Astrocyte (in vitro differentiated cells and primary cell): ENCODE measurements around the gene PLD6. TPM values are rescaled to one million over a fixed set of nuclear protein-coding genes. Genes with fewer than 3 reads are reported as not detected.
"Not testable (repeated sequence)": the region's sequence is repeated elsewhere in the genome, so short reads cannot be mapped to it uniquely, and the experiment has no call there.

ENCODE experiments used
- DNase-seq: peaks from one replicate; pipeline ENCODE4 v3.0.0-alpha.2; 2010; ENCODE audit warnings: low read depth
- FAIRE-seq: peaks from 2 replicates; lab custom pipeline; 2011; peaks lifted over from hg19 to GRCh38; lab: Jason Lieb, UNC
- H2AFZ ChIP-seq: 2 replicates; pipeline ENCODE4 v1.6.0; 2012; ENCODE audit warnings: low read depth, low read length, inconsistent platforms
- H3K27ac ChIP-seq: 2 replicates; pipeline ENCODE4 v1.5.1; 2011; ENCODE audit warnings: low read depth, low read length, inconsistent platforms
- H3K27me3 ChIP-seq: 2 replicates; pipeline ENCODE4 v1.6.0; 2011; ENCODE audit warnings: low read length, inconsistent platforms; ENCODE audit not compliant: insufficient read depth
- H3K36me3 ChIP-seq: 2 replicates; pipeline ENCODE4 v1.5.1; 2011; ENCODE audit warnings: low read length, inconsistent platforms; ENCODE audit not compliant: insufficient read depth
- H3K4me1 ChIP-seq: 2 replicates; pipeline ENCODE4 v1.5.1; 2011; ENCODE audit warnings: low read length, inconsistent platforms; ENCODE audit not compliant: insufficient read depth
- H3K4me2 ChIP-seq: 2 replicates; pipeline ENCODE4 v1.6.0; 2012; ENCODE audit warnings: low read length, inconsistent platforms
- H3K4me3 ChIP-seq: 2 replicates; pipeline ENCODE4 v1.5.1; 2011; ENCODE audit warnings: low read depth, mild to moderate bottlenecking, low read length, inconsistent platforms; ENCODE audit not compliant: insufficient read depth
- H3K79me2 ChIP-seq: 2 replicates; pipeline ENCODE4 v1.6.0; 2012; ENCODE audit warnings: mild to moderate bottlenecking, low read length, inconsistent platforms; ENCODE audit not compliant: insufficient read depth
- H3K9ac ChIP-seq: 2 replicates; pipeline ENCODE4 v1.6.0; 2012; ENCODE audit warnings: mild to moderate bottlenecking, low read length, inconsistent platforms
- H3K9me3 ChIP-seq: 2 replicates; pipeline ENCODE4 v1.5.1; 2012; ENCODE audit warnings: low read depth, mild to moderate bottlenecking, low read length, inconsistent platforms; ENCODE audit not compliant: insufficient read depth
- H4K20me1 ChIP-seq: 2 replicates; pipeline ENCODE4 v1.6.0; 2012; ENCODE audit warnings: low read length, inconsistent platforms; ENCODE audit not compliant: insufficient read depth
- H3K27ac Mint-ChIP-seq: one replicate; pipeline ENCODE4 v1.8.0; 2021; ENCODE audit warnings: mild to moderate bottlenecking, mixed read lengths; ENCODE audit not compliant: unreplicated experiment
- H3K27me3 Mint-ChIP-seq: one replicate; pipeline ENCODE4 v1.8.0; 2021; ENCODE audit warnings: low read depth, mixed read lengths; ENCODE audit not compliant: unreplicated experiment
- H3K36me3 Mint-ChIP-seq: one replicate; pipeline ENCODE4 v1.8.0; 2021; ENCODE audit warnings: low read depth, mixed read lengths; ENCODE audit not compliant: unreplicated experiment
- H3K4me1 Mint-ChIP-seq: one replicate; pipeline ENCODE4 v1.8.0; 2021; ENCODE audit warnings: low read depth, mixed read lengths; ENCODE audit not compliant: unreplicated experiment
- H3K4me3 Mint-ChIP-seq: one replicate; pipeline ENCODE4 v1.8.0; 2021; ENCODE audit warnings: mild to moderate bottlenecking, moderate library complexity, mixed read lengths; ENCODE audit not compliant: unreplicated experiment
- H3K9me3 Mint-ChIP-seq: one replicate; pipeline ENCODE4 v1.8.0; 2021; ENCODE audit warnings: mild to moderate bottlenecking, mixed read lengths; ENCODE audit not compliant: unreplicated experiment
- EZH2 ChIP-seq: IDR thresholded peaks from 2 replicates; pipeline ENCODE4 v1.6.1; 2012; ENCODE audit warnings: mild to moderate bottlenecking, low read length, inconsistent platforms; ENCODE audit not compliant: insufficient read depth
- total RNA-seq: library from RNA; stranded (reverse); gene quantifications from 2 replicates; pipeline ENCODE4 v1.2.1, GENCODE V29; 2021
- TF ChIP-seq, protein P1 (sequence below): IDR thresholded peaks from 2 replicates; pipeline ENCODE4 v1.5.1; 2011; ENCODE audit warnings: low read depth, mild to moderate bottlenecking, inconsistent platforms, low read length, moderate library complexity; ENCODE audit not compliant: insufficient read depth

Gene PLD6
- total RNA-seq, 1 donor from 2014 or later: 0.64 TPM

DNA sequence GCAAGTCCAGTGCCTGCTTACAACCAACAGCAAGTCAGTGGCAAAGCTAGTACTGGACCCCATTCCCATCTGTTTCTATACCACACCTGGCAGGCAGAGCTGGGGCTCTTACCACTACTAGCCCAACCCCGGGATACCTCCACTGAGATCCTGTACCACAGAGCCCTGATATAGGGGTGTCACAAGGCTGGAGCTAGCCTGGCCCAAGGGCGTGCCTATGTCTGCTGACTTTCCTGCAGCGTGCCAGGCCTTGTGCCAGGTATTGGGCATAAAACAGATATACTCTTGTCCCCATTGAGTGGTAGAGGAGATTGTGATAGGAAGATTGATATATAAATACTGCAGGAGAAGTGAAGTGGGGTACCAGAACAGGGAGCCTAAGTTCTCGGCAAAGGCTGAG lies 44.4 kb downstream of the PLD6 start:
- peaks cover 11% of the 10 kb centered on the region for H3K79me2 ChIP-seq
- H4K20me1 ChIP-seq: peaks cover 63% of the 10 kb centered on the region
- FAIRE-seq (no peak), DNase-seq (no peak)
- Mint-ChIP-seq H3K36me3 (peaks cover 18% of the 10 kb centered on the region), H3K9me3 (no peaks in the 10 kb centered on the region), H3K27me3 (no peaks in the 10 kb centered on the region), H3K27ac (no peak overlapping the region), H3K4me3 (no peak overlapping the region), H3K4me1 (peaks cover 2% of the 10 kb centered on the region)
- no peaks in the 10 kb centered on the region for H3K27me3 ChIP-seq
- peaks cover 6% of the 10 kb centered on the region for H3K4me1 ChIP-seq
- H3K9me3 ChIP-seq: no peaks in the 10 kb centered on the region
- TF ChIP-seq, protein P1, sequence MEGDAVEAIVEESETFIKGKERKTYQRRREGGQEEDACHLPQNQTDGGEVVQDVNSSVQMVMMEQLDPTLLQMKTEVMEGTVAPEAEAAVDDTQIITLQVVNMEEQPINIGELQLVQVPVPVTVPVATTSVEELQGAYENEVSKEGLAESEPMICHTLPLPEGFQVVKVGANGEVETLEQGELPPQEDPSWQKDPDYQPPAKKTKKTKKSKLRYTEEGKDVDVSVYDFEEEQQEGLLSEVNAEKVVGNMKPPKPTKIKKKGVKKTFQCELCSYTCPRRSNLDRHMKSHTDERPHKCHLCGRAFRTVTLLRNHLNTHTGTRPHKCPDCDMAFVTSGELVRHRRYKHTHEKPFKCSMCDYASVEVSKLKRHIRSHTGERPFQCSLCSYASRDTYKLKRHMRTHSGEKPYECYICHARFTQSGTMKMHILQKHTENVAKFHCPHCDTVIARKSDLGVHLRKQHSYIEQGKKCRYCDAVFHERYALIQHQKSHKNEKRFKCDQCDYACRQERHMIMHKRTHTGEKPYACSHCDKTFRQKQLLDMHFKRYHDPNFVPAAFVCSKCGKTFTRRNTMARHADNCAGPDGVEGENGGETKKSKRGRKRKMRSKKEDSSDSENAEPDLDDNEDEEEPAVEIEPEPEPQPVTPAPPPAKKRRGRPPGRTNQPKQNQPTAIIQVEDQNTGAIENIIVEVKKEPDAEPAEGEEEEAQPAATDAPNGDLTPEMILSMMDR: no peak
- no peak for TF ChIP-seq EZH2
- H3K9ac ChIP-seq: no peak overlapping the region
- no peak overlapping the region for H3K4me3 ChIP-seq
- H3K4me2 ChIP-seq: no peak overlapping the region
- H3K27ac ChIP-seq: no peak overlapping the region
- H2AFZ ChIP-seq: no peak overlapping the region
- peaks cover 57% of the 10 kb centered on the region for H3K36me3 ChIP-seq

DNA sequence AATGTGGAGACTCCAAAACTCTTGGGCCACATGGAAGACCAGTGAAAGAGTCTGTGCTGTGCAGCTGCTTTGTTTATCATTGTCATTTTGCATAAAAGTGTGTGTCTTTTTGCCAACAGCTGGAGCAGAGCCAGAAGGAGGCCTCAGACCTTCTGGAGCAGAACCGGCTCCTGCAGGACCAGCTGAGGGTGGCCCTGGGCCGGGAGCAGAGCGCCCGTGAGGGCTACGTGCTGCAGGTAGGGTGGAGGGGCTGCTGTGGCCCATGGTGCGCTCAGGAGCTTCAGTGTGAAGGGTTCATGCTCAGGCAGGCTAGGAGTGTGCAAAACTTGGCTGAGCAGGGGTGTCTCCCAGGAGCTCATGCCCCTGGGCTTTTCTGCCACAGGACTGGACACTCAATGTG lies 45.0 kb downstream of the PLD6 start:
- TF ChIP-seq, protein P1: no peak
- no peak for TF ChIP-seq EZH2
- H3K27ac ChIP-seq: no peak overlapping the region
- Mint-ChIP-seq H3K9me3 (no peaks in the 10 kb centered on the region), H3K4me1 (peaks cover 6% of the 10 kb centered on the region), H3K36me3 (peaks cover 16% of the 10 kb centered on the region), H3K27me3 (no peaks in the 10 kb centered on the region), H3K4me3 (no peak overlapping the region), H3K27ac (no peak overlapping the region)
- no peak for DNase-seq
- peaks cover 52% of the 10 kb centered on the region for H3K36me3 ChIP-seq
- H3K4me2 ChIP-seq: no peak overlapping the region
- H2AFZ ChIP-seq: no peak overlapping the region
- H3K9me3 ChIP-seq: no peaks in the 10 kb centered on the region
- no peak overlapping the region for H3K4me3 ChIP-seq
- H3K27me3 ChIP-seq: no peaks in the 10 kb centered on the region
- peaks cover 64% of the 10 kb centered on the region for H4K20me1 ChIP-seq
- no peak overlapping the region for H3K9ac ChIP-seq
- peaks cover 12% of the 10 kb centered on the region for H3K4me1 ChIP-seq
- H3K79me2 ChIP-seq: peaks cover 11% of the 10 kb centered on the region
- no peak for FAIRE-seq

GRCh38 chr17:17159571-17159970 lies 46.6 kb downstream of the PLD6 start:
- Histone ChIP-seq H3K9ac (no peak overlapping the region), H3K4me3 (no peak overlapping the region), H3K27ac (no peak overlapping the region), H2AFZ (no peak overlapping the region), H3K27me3 (no peaks in the 10 kb centered on the region), H4K20me1 (peaks cover 57% of the 10 kb centered on the region), H3K4me1 (peaks cover 19% of the 10 kb centered on the region), H3K4me2 (no peak overlapping the region), H3K36me3 (peaks cover 46% of the 10 kb centered on the region), H3K79me2 (peaks cover 11% of the 10 kb centered on the region), H3K9me3 (no peaks in the 10 kb centered on the region)
- FAIRE-seq (no peak), DNase-seq (no peak)
- Mint-ChIP-seq H3K4me3 (no peak overlapping the region), H3K36me3 (peaks cover 18% of the 10 kb centered on the region), H3K9me3 (no peaks in the 10 kb centered on the region), H3K27me3 (no peaks in the 10 kb centered on the region), H3K4me1 (peaks cover 6% of the 10 kb centered on the region), H3K27ac (no peak overlapping the region)
- TF ChIP-seq, protein P1: no peak
- TF ChIP-seq EZH2: no peak

DNA sequence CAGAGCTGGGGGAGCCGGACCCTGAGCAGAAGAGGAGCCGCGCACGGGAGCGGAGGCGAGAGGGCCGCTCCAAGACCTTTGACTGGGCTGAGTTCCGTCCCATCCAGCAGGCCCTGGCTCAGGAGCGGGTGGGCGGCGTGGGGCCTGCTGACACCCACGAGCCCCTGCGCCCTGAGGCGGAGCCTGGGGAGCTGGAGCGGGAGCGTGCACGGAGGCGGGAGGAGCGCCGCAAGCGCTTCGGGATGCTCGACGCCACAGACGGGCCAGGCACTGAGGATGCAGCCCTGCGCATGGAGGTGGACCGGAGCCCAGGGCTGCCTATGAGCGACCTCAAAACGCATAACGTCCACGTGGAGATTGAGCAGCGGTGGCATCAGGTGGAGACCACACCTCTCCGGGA lies 47.6 kb downstream of the PLD6 start:
- not testable (repeated sequence) for H3K4me2 ChIP-seq, H2AFZ ChIP-seq, H3K9me3 Mint-ChIP-seq, H3K4me3 Mint-ChIP-seq, H3K9me3 ChIP-seq, H3K27me3 ChIP-seq, H3K27ac Mint-ChIP-seq, H3K4me3 ChIP-seq, DNase-seq, H3K27me3 Mint-ChIP-seq, H3K9ac ChIP-seq, FAIRE-seq, H3K27ac ChIP-seq, H3K4me1 Mint-ChIP-seq
- H3K36me3 Mint-ChIP-seq: peaks cover 26% of the 10 kb centered on the region
- Histone ChIP-seq H3K79me2 (peaks cover 16% of the 10 kb centered on the region), H3K4me1 (peaks cover 19% of the 10 kb centered on the region), H4K20me1 (peaks cover 54% of the 10 kb centered on the region), H3K36me3 (peaks cover 52% of the 10 kb centered on the region)
